ENCODE results near the gene SLC30A9. TPM values are rescaled to one million over a fixed set of nuclear protein-coding genes. Genes with fewer than 3 reads are reported as not detected.

The SLC30A9 gene
- total RNA-seq, 2 donors from 2014 or later, result 66.9 to 78.0 TPM

- H3K36me3 ChIP-seq (ENCODE audit: control insufficient read depth, insufficient read depth, low read length), result no peaks in the 10 kb centered on the region
- no peak for DNase-seq
- no peak for TF ChIP-seq CTCF (conservative IDR thresholded peaks at IDR 0.05)
- no peak overlapping the region for H3K4me3 ChIP-seq (ENCODE audit: low read length)
- H3K9me3 ChIP-seq (ENCODE audit: control insufficient read depth, low read length), result no peaks in the 10 kb centered on the region
- H3K4me3 Mint-ChIP-seq, result no peak overlapping the region
- peaks cover 26% of the 10 kb centered on the region for H3K9me3 Mint-ChIP-seq
- no peak overlapping the region for H3K27ac ChIP-seq (ENCODE audit: low read depth, low read length)
- H3K27me3 Mint-ChIP-seq (ENCODE audit: insufficient read depth), result no peaks in the 10 kb centered on the region
- H3K4me1 Mint-ChIP-seq, result peaks cover 16% of the 10 kb centered on the region
- no peak overlapping the region for H3K27ac Mint-ChIP-seq
- H3K9ac ChIP-seq (ENCODE audit: extremely low read depth, low read length, poor library complexity, severe bottlenecking), result no peak overlapping the region
- H3K36me3 Mint-ChIP-seq (ENCODE audit: low read depth), result peaks cover 26% of the 10 kb centered on the region
- no peaks in the 10 kb centered on the region for H3K4me1 ChIP-seq (ENCODE audit: control insufficient read depth, insufficient read depth, low read length)
- H3K27me3 ChIP-seq (ENCODE audit: control insufficient read depth, insufficient read depth, low read length, poor library complexity, severe bottlenecking), result no peaks in the 10 kb centered on the region
- WGBS, 2 experiments (ENCODE audit: insufficient coverage in 1 of 2, insufficient read length in 1 of 2), result 96% methylated on average over 1 of the region's 1 CpG; no CpG with 5 or more reads in 1 of the 2 experiments
Measured at GRCh38 chr4:42133006-42133405, 142.7 kb downstream of the SLC30A9 start.

GRCh38 chr4:42136371-42136770, 146.0 kb downstream of the SLC30A9 start:
- H3K4me3 Mint-ChIP-seq, result no peak overlapping the region
- H3K27me3 Mint-ChIP-seq (ENCODE audit: insufficient read depth), result no peaks in the 10 kb centered on the region
- 88 to 100% methylated on average over 1 to 3 of the region's 3 CpGs for WGBS, 2 experiments (ENCODE audit: insufficient coverage in 1 of 2, insufficient read length in 1 of 2)
- no peak for DNase-seq
- peaks cover 22% of the 10 kb centered on the region for H3K36me3 Mint-ChIP-seq (ENCODE audit: low read depth)
- Histone ChIP-seq H3K9me3 (ENCODE audit: control insufficient read depth, low read length) (no peaks in the 10 kb centered on the region), H3K4me1 (ENCODE audit: control insufficient read depth, insufficient read depth, low read length) (no peaks in the 10 kb centered on the region), H3K27me3 (ENCODE audit: control insufficient read depth, insufficient read depth, low read length, poor library complexity, severe bottlenecking) (no peaks in the 10 kb centered on the region), H3K27ac (ENCODE audit: low read depth, low read length) (no peak overlapping the region), H3K36me3 (ENCODE audit: control insufficient read depth, insufficient read depth, low read length) (no peaks in the 10 kb centered on the region), H3K4me3 (ENCODE audit: low read length) (no peak overlapping the region), H3K9ac (ENCODE audit: extremely low read depth, low read length, poor library complexity, severe bottlenecking) (no peak overlapping the region)
- H3K27ac Mint-ChIP-seq, result no peak overlapping the region
- H3K4me1 Mint-ChIP-seq, result peaks cover 5% of the 10 kb centered on the region
- H3K9me3 Mint-ChIP-seq, result peaks cover 2% of the 10 kb centered on the region
- TF ChIP-seq CTCF (conservative IDR thresholded peaks at IDR 0.05), result no peak

Other genes with a start within 250 kb of the SLC30A9 start
- gene PHOX2B, start 241.8 kb upstream of the SLC30A9 start, total RNA-seq, result not detected
- 10 to 100 TPM; 80.0 to 84.1 TPM for gene TMEM33, start 55.1 kb upstream of the SLC30A9 start, total RNA-seq
- gene DCAF4L1, start 8.8 kb upstream of the SLC30A9 start, total RNA-seq, result under 1 TPM; 0.15 to 0.18 TPM
- 10 to 100 TPM; 11.6 to 13.4 TPM for gene BEND4, start 162.1 kb downstream of the SLC30A9 start, total RNA-seq